HT1080 (cell line): ENCODE data around the gene MYG1. TPM values are rescaled to one million over a fixed set of nuclear protein-coding genes. Genes with fewer than 3 reads are reported as not detected.

Source experiments
- DNase-seq: peaks from one replicate; pipeline ENCODE4 v3.0.0-alpha.2; 2015; ENCODE audit warnings: low read depth
- total RNA-seq: library from RNA; depleted of rRNA; stranded (reverse); fragments of >200 nt; shearing (Covaris generic); gene quantifications from 2 replicates; pipeline ENCODE4 v1.2.3, GENCODE V29; 2014; rRNA removed

The MYG1 gene
- total RNA-seq, 1 experiment from 2014 or later: 119 TPM

DNA sequence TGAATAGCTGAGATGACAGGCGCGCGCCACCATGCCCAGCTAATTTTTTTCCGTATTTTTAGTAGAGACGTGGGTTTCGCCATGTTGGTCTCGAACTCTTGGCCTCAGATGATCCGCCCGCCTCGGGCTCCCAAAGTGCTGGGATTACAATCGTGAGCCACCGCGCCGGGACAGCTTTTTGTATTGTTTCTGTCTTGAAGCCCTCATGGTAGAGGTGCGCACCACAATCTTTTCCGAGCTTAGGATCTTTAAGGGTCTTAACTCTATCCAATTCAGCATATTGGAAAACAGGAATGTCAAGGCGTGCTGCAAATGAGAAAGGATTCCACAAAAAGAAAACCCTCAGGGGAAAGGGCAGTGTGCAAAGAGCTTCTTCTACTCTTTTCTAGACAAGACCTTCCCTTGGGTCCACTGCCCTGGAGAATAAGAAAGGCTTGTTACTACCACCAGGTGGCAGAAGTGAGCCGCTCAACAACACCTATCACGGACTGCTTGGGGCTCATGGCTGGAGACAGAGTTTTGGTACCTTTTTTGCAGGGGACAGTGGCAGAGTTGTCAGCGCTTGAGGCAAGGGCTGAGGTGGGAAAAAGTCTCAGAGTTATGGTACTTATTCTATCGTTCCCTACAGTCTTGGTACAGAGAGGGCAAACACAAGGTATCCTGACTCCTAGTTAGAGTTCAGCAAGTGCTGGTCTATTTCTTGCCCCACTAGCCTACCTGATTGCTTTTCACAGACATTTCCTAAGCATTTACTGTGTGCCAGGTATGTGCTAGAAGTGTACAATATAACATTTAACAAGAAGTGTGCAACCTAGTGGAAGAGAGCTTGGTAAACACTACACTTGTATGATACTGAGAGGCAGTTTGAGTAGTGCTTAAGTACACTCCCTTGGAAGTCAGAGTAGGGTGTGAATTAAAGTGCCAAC lies 53.1 kb downstream of the MYG1 start:
- DNase-seq: peak; percentile 82

DNA sequence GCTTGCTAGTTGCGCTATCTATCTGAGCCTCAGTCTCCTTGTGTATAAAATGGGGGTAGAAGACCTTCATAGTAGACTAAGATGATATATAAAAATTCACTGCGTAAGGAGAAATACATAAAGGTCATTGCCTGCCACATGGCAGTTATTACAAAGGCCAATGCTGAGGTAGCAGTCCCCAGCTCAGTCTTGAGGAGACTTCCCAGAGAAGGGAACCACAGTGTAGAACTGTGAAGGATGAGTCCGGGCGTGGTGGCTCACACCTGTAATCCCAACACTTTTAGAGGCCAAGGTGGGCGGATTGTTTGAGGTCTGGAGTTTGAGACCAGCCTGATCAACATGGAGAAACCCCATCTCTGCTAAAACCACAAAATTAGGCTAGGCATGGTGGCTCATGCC lies 53.8 kb downstream of the MYG1 start:
- no peak for DNase-seq

DNA sequence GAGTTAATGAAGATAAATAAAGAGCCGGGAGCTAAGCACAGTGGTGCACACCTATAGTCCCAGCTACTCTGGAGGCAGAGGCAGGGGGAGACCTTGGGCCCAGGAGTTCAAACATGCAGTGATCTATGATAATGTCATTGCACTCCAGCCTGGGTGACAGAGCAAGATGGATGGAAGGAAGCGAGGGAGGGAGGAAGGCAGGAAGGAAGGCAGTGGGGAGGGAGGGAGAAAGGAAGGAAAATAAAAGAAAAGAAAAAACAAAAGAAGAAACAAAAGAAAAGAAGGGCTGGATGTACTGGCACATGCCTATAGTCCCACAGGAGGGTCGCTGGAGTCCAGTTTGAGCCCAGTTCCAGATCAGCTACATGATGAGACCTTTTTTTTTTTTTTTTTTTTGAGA lies 55.6 kb downstream of the MYG1 start:
- no peak for DNase-seq

Other genes starting within 250 kb of the MYG1 start
- gene TNS2, start 249.6 kb upstream of the MYG1 start, total RNA-seq: 29.1 and 32.5 TPM in 2 replicates
- 11.4 and 12.7 TPM in 2 replicates for gene SPRYD3, start 220.3 kb upstream of the MYG1 start, total RNA-seq
- gene IGFBP6, start 202.0 kb upstream of the MYG1 start, total RNA-seq: 58.5 and 72.9 TPM in 2 replicates
- not detected in 2 replicates for gene SOAT2, start 196.2 kb upstream of the MYG1 start, total RNA-seq
- 15.9 and 19.0 TPM in 2 replicates for gene ZNF740, start 119.0 kb upstream of the MYG1 start, total RNA-seq
- gene CSAD, start 118.8 kb upstream of the MYG1 start, total RNA-seq: 3.1 and 3.7 TPM in 2 replicates
- not detected in 2 replicates for gene ITGB7, start 92.4 kb upstream of the MYG1 start, total RNA-seq
- 10.8 and 17.4 TPM in 2 replicates for gene RARG, start 67.5 kb upstream of the MYG1 start, total RNA-seq
- gene ESPL1, start 31.4 kb upstream of the MYG1 start, total RNA-seq: 16.8 and 20.0 TPM in 2 replicates
- 309 and 490 TPM in 2 replicates for gene PFDN5, start 4.2 kb upstream of the MYG1 start, total RNA-seq
- 117 and 134 TPM in 2 replicates for gene AAAS, start 21.9 kb downstream of the MYG1 start, total RNA-seq
- gene SP7, start 36.7 kb downstream of the MYG1 start, total RNA-seq: 0.10 TPM in 1 of 2 replicates, not detected in the other
- gene SP1, start 80.5 kb downstream of the MYG1 start, total RNA-seq: 25.7 and 36.9 TPM in 2 replicates
- gene AMHR2, start 124.2 kb downstream of the MYG1 start, total RNA-seq: 0.27 TPM in 1 of 2 replicates, not detected in the other
- 70.7 and 100 TPM in 2 replicates for gene PRR13, start 142.0 kb downstream of the MYG1 start, total RNA-seq
- gene PCBP2, start 152.4 kb downstream of the MYG1 start, total RNA-seq: 166 and 243 TPM in 2 replicates
- gene MAP3K12, start 199.8 kb downstream of the MYG1 start, total RNA-seq: 12.3 and 18.9 TPM in 2 replicates
- 88.1 and 98.4 TPM in 2 replicates for gene TARBP2, start 201.6 kb downstream of the MYG1 start, total RNA-seq
- not detected in 2 replicates for gene NPFF, start 207.8 kb downstream of the MYG1 start, total RNA-seq